Mucosa of descending colon (tissue), 3 donors: ENCODE results near the gene KSR1. TPM values are rescaled to one million over a fixed set of nuclear protein-coding genes. Genes with fewer than 3 reads are reported as not detected.

ENCODE experiments used
- ATAC-seq: fragments of 200-7000 bp; cut with Tn5 transposase; one replicate; pipeline ENCODE4 v1.9.1; 2020; ENCODE audit warnings: mild to moderate bottlenecking, moderate library complexity
- DNase-seq, 3 donors: peaks; one replicate each; pipeline ENCODE4 v3.0.0-alpha.2; 2020
- H3K36me3 ChIP-seq: fragments of 200-600 bp; one replicate; pipeline ENCODE4 v1.8.0; 2021; ENCODE audit warnings: low read depth, mild to moderate bottlenecking
- H3K4me1 ChIP-seq: fragments of 200-600 bp; one replicate; pipeline ENCODE4 v1.8.0; 2021; ENCODE audit warnings: low read depth, mild to moderate bottlenecking
- H3K4me3 ChIP-seq: fragments of 200-600 bp; one replicate; pipeline ENCODE4 v1.8.0; 2021; ENCODE audit warnings: mild to moderate bottlenecking
- H3K9me3 ChIP-seq: fragments of 200-600 bp; one replicate; pipeline ENCODE4 v1.8.0; 2021; ENCODE audit warnings: mild to moderate bottlenecking
- CTCF ChIP-seq: fragments of 200-600 bp; IDR thresholded peaks from one replicate; pipeline ENCODE4 v1.8.0; 2022; ENCODE audit warnings: antibody characterized with exemption, mild to moderate bottlenecking
- intact Hi-C, 2 donors: fragments of 100-400 bp; cut with DNase I in 1 of 2; cut with micrococcal nuclease in 1 of 2; formaldehyde crosslinking; loops; one replicate each; pipeline versions ENCODE4 v1.11.0 to v1.11.1; 2022; cut with DNase I, micrococcal nuclease
- total RNA-seq, 3 donors: library from RNA; stranded (reverse); fragmentation: NEBNext Ultra II Directional in 2 of 3; extraction: Animal tissue kit (Norgen Biotek cat#: 25700) in 2 of 3; gene quantifications; one replicate each; pipeline versions ENCODE4 v1.2.1 to v1.2.4, GENCODE V29; 2021 to 2023
- donor health status: DM: no; HTN: no; CAD: no; lungs with moderate emphysema.
- donor health status: DM: no; HTN: no; CAD: no.
- donor health status: DM: no; HTN: yes; CAD: no.

The KSR1 gene
- total RNA-seq, 3 donors from 2014 or later: 20.5 to 50.4 (median 21.3) TPM

DNA sequence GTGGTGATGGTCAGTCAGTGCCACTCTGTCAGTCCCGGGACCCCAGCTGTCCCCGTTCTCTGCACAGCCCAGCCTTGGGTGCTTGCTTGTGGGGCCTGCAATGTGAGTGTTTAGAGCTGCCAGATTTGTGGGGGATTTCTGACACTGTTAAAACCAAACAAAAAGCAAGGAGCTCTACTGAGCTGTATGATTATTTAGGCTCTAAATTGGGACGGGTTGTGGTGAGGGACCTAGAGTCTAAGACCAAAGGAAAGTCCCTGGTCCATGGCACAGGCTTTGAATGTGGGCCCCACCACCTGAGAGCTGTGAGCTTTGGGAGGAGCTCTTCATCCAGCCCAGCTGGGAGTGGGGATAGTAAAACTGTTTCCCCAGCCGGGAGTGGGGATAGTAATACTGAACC is 63.3 kb downstream of the KSR1 start:
- intact Hi-C loops: loop anchor here in 1 of 2 donors (10.0 kb wide), 1 partner anchor 45 kb away; no protein-coding TSS in a partner anchor
- TF ChIP-seq CTCF: no peak
- no peak for DNase-seq
- H3K4me1 ChIP-seq: no peaks in the 10 kb centered on the region
- no peaks in the 10 kb centered on the region for H3K36me3 ChIP-seq
- ATAC-seq: no peak
- H3K9me3 ChIP-seq: no peaks in the 10 kb centered on the region
- H3K4me3 ChIP-seq: no peak overlapping the region

DNA sequence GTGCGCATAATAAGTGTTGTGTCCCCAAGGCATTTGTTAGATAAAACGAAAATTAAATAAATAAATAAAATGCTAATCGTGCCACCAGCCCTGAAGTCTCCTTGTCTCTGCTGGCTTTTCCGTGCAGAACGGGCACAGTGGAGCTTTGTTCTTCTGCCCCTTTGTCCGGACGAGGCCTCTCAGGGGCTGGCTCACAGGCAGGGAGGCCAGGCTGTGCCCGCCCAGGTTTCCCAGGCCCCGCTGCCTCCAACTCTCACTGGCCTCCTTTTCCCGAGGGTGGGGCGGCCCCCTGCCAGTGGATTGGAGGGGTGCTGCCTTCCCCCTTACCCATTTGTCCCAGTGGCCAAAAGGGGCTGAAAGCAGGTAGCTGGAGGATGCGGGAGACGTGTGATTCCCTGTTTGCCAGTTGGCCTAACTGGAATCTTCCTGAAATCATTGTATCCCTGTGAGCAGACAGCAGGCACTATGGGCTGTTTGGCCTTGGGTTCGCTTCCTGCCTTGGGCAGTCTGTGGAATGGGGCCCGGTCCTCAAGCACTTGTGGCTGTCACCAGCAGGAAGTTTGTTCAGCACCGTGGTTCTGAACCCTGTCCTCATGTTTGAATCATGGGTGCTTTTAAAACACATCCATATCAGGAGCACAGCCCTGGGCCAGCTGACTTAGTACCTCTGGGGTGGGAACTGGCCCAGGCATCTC is 64.4 kb downstream of the KSR1 start:
- DNase-seq (no peak), ATAC-seq (no peak)
- TF ChIP-seq CTCF: no peak
- Histone ChIP-seq H3K9me3 (no peaks in the 10 kb centered on the region), H3K4me1 (no peaks in the 10 kb centered on the region), H3K36me3 (no peaks in the 10 kb centered on the region), H3K4me3 (no peak overlapping the region)
- intact Hi-C loops: no loop called here

DNA sequence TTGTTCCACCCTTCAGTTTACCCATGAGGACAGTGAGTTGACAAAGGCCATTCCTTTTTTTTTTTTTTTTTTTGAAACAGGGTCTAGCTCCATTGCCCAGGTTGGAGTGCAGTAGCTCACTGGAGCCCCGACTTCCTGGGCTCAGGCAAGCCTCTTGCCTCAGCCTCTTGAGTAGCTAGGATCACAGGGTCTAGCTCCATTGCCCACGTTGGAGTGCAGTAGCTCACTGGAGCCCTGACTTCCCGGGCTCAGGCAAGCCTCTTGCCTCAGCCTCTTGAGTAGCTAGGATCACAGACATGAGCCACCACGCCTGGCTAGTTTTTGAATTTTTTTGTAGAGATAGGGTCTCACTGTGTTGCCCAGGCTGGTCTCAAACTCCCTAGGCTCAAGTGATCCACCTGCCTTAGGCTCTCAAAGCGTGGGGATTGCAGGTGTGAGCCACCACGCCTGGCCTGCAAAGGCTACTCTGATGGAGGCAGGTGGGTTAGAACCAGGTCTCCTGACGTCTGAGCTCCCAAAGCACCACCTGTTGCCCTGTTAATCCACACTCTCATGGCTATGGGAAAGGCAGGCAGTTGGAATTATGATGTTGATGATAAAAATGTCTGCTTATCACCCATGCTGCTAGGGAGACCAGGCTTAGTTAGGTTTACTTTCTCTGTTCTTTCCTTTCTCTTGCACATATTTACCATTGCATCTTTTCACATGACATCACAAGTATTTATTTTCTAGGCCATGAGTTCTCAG is 65.2 kb downstream of the KSR1 start:
- H3K4me1 ChIP-seq: no peaks in the 10 kb centered on the region
- no peak for TF ChIP-seq CTCF
- H3K9me3 ChIP-seq: no peaks in the 10 kb centered on the region
- H3K4me3 ChIP-seq: no peak overlapping the region
- H3K36me3 ChIP-seq: no peaks in the 10 kb centered on the region
- intact Hi-C loops: no loop called here
- ATAC-seq (no peak), DNase-seq (no peak)

GRCh38 chr17:27522028-27522635 is 65.9 kb downstream of the KSR1 start:
- Histone ChIP-seq H3K9me3 (no peaks in the 10 kb centered on the region), H3K36me3 (no peaks in the 10 kb centered on the region), H3K4me3 (no peak overlapping the region), H3K4me1 (peaks cover 4% of the 10 kb centered on the region)
- intact Hi-C loops: no loop called here
- TF ChIP-seq CTCF: no peak
- DNase-seq: no peak
- ATAC-seq: no peak

DNA sequence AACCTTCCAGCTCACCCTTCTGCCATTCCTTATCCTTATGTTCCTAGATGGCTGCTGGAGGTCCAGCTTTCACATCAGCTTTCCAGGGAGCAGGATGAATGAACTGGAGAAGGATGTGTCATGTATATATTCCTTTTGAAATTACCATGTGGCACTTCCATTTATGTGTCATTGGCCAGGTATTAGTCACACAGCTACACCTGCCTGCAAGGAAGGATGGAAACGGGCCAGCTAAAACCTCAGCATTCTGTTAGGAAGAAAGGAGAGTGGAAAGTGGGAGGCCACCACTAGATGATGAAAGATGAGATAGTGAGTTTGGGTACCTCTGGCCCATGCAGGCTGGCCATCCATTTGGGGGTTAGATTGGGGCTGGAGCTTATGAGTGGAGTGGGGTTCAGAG is 67.5 kb downstream of the KSR1 start:
- Histone ChIP-seq H3K36me3 (no peaks in the 10 kb centered on the region), H3K4me1 (peaks cover 4% of the 10 kb centered on the region), H3K4me3 (no peak overlapping the region), H3K9me3 (no peaks in the 10 kb centered on the region)
- ATAC-seq (no peak), DNase-seq (no peak)
- no peak for TF ChIP-seq CTCF
- intact Hi-C loops: no loop called here
